Gastrocnemius medialis (tissue), 4 donors: ENCODE results near the gene CFDP1. TPM values are rescaled to one million over a fixed set of nuclear protein-coding genes. Genes with fewer than 3 reads are reported as not detected.
"Not testable (repeated sequence)": the region's sequence is repeated elsewhere in the genome, so short reads cannot be mapped to it uniquely, and the experiment has no call there.

Experiments used
- ATAC-seq, 2 donors: fragments of 150-250 bp; one replicate each; pipeline ENCODE4 v1.9.1; 2016
- DNase-seq, 2 donors: peaks; one replicate each; pipeline ENCODE4 v3.0.0-alpha.2; 2019
- H3K27ac ChIP-seq, 4 donors: fragments of 200-600 bp; sonication (generic); 1 replicate in 1 of 4; 2 replicates in 3 of 4; pipeline ENCODE4 v1.5.1; 2016 to 2018; ENCODE audit warnings: mild to moderate bottlenecking in 2 of 4, moderate library complexity in 1 of 4
- H3K27me3 ChIP-seq, 3 donors: fragments of 200-600 bp; sonication (generic) in 2 of 3; 1 replicate in 1 of 3; 2 replicates in 2 of 3; pipeline versions ENCODE4 v1.5.1 to v1.6.0; 2016 to 2019; ENCODE audit warnings: mild to moderate bottlenecking in 1 of 3, moderate library complexity in 1 of 3
- H3K36me3 ChIP-seq, 2 donors: fragments of 200-600 bp; sonication (generic) in 1 of 2; one replicate each; pipeline ENCODE4 v1.5.1; 2017 to 2018
- H3K4me1 ChIP-seq, 2 donors: fragments of 200-600 bp; sonication (generic) in 1 of 2; one replicate each; pipeline ENCODE4 v1.5.1; 2016 to 2017; ENCODE audit warnings: mild to moderate bottlenecking in 2 of 2
- H3K4me3 ChIP-seq, 4 donors: fragments of 200-600 bp; sonication (generic) in 3 of 4; 1 replicate in 1 of 4; 2 replicates in 3 of 4; pipeline ENCODE4 v1.5.1; 2016 to 2019; ENCODE audit warnings: mild to moderate bottlenecking in 2 of 4
- H3K9me3 ChIP-seq, 3 donors: fragments of 200-600 bp; sonication (generic) in 2 of 3; 1 replicate in 1 of 3; 2 replicates in 2 of 3; pipeline ENCODE4 v1.5.1; 2016 to 2019
- POLR2A ChIP-seq, 2 donors: fragments of 450-650 bp; IDR thresholded peaks; one replicate each; pipeline ENCODE4 v1.6.1; 2017; ENCODE audit warnings: antibody characterized with exemption in 2 of 2, mild to moderate bottlenecking in 2 of 2, moderate library complexity in 2 of 2
- in situ Hi-C, 4 donors: fragments of 200-750 bp; cut with MboI; loops; one replicate each; pipeline versions ENCODE4 v1.15.0 to v1.8.0; 2017; ENCODE audit warnings: low sequenced_read_pairs in 4 of 4
- intact Hi-C: fragments of 100-400 bp; cut with DNase I; formaldehyde crosslinking; loops from one replicate; pipeline ENCODE4 v1.15.1; 2023; ENCODE audit warnings: low total_unique reads
- total RNA-seq, 4 donors: library from RNA; depleted of rRNA; stranded (reverse); fragments of >200 nt; gene quantifications; one replicate each; pipeline versions ENCODE4 v1.1.0 to v1.2.3, GENCODE V29; 2016
- TF ChIP-seq, protein P1 (sequence below), 5 experiments: fragments of 450-650 bp in 3 of 5; fragments of 200-600 bp in 2 of 5; sonication (generic) in 2 of 5; IDR thresholded peaks in 4 of 5; conservative IDR thresholded peaks in 1 of 5; 1 replicate in 4 of 5; 2 replicates in 1 of 5; pipeline ENCODE4 v1.5.1; 2016 to 2019; ENCODE audit warnings: antibody characterized with exemption in 5 of 5, mild to moderate bottlenecking in 3 of 5, moderate library complexity in 3 of 5

CFDP1 gene
- total RNA-seq, 4 donors from 2014 or later = 20.4 to 28.6 (median 24.2) TPM

DNA sequence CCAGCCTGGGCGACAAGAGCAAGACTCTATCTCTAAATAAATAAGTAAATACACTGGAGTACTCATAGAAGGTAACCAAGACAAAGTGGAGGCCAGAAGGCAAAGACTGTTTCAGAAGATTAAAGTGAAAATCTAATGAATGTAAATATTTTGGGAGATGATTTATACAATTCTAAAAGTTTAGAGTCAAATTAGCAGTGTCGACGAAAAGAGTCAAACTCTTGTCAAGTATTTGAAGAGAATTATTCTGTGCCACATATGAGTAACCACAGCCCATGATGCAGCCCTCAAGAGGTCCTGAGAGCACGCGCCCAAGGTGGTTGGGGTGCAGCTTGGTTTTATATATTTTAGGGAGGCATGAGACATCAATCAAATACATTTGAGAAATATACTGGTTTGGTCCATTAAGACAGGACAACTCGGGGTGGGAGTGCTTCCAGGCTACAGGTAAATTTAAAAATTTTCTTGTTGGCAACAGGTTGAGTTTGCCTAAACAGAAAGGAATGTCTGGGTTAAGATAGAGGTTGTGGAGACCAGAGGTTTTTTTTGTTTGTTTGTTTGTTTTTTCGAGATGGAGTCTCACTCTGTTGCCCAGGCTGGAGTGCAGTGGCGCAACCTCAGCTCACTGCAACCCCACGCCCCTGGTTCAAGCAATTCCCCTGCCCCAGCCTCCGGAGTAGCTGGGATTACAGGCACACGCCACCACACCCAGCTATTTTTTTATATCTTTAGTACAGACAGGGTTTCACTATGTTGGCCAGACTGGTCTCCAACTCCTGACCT lies 3.5 kb downstream of the CFDP1 start:
- in situ Hi-C loops = no loop called here

DNA sequence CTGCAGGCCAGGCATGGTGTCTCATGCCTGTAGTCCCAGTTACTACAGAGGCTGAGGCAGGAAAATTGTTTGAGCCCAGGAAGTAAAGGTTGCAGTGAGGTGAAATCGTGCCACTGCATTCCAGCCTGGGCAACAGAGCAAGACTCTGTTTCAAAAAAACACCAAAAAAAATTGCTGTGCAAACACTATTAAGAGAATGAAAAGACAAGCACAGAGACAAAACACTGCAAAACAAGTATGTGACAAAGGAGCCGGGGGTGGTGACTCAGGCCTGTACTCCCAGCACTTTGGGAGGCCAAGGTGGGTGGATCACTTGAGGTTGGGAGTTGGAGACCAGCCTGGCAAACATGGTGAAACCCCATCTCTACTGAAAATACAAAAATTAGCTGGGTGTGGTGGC lies 6.8 kb downstream of the CFDP1 start:
- H3K4me1 ChIP-seq, intact Hi-C loops, H3K36me3 ChIP-seq, DNase-seq, H3K27me3 ChIP-seq, H3K9me3 ChIP-seq, H3K4me3 ChIP-seq, in situ Hi-C loops, H3K27ac ChIP-seq, ATAC-seq: not testable (repeated sequence)

More for the DNA sequence above, 3.5 kb downstream of the CFDP1 start:
- H3K4me1 ChIP-seq = peaks cover 15 to 16% of the 10 kb centered on the region in 2 donors
- no peaks in the 10 kb centered on the region for H3K27me3 ChIP-seq
- DNase-seq (no peak), ATAC-seq (no peak)
- TF ChIP-seq, protein P1, sequence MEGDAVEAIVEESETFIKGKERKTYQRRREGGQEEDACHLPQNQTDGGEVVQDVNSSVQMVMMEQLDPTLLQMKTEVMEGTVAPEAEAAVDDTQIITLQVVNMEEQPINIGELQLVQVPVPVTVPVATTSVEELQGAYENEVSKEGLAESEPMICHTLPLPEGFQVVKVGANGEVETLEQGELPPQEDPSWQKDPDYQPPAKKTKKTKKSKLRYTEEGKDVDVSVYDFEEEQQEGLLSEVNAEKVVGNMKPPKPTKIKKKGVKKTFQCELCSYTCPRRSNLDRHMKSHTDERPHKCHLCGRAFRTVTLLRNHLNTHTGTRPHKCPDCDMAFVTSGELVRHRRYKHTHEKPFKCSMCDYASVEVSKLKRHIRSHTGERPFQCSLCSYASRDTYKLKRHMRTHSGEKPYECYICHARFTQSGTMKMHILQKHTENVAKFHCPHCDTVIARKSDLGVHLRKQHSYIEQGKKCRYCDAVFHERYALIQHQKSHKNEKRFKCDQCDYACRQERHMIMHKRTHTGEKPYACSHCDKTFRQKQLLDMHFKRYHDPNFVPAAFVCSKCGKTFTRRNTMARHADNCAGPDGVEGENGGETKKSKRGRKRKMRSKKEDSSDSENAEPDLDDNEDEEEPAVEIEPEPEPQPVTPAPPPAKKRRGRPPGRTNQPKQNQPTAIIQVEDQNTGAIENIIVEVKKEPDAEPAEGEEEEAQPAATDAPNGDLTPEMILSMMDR (IDR thresholded peaks at IDR 0.05 in 4 of 5, conservative IDR thresholded peaks at IDR 0.05 in 1 of 5) = no peak
- TF ChIP-seq POLR2A (IDR thresholded peaks at IDR 0.05) = no peak
- H3K9me3 ChIP-seq = no peaks in the 10 kb centered on the region
- H3K36me3 ChIP-seq = no peaks in the 10 kb centered on the region
- no peak overlapping the region for H3K27ac ChIP-seq
- H3K4me3 ChIP-seq = no peak overlapping the region
- intact Hi-C loops = no loop called here

DNA sequence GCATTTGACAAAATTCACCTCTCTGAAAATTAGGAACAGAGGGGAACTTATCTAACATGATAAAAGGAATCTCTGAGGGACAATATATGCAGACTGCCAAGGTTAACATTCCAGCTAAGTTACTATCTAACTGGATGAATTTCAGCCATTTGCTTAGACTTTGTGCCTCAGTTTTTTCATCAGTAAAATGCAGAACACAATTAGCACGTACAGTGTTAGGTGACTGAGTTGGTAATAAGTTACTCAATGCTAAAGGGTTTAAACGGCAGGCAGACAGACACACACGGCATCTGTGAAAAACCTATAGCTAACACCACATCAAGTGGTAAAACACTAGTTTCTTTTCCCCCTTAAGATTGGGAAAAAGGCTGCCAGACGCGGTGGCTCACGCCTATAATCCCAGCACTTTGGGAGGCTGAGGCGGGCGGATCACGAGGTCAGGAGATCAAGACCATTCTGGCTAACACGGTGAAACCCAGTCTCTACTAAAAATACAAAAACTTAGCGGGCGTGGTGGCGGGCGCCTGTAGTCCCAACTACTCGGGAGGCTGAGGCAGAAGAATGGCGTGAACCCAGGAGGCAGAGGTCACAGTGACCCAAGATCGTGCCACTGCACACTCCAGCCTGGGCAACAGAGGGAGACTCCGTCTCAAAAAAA lies 9.1 kb downstream of the CFDP1 start:
- ATAC-seq, H3K9me3 ChIP-seq, intact Hi-C loops, H3K4me3 ChIP-seq, DNase-seq, H3K27ac ChIP-seq, H3K27me3 ChIP-seq, H3K36me3 ChIP-seq: not testable (repeated sequence)
- in situ Hi-C loops = loop anchor here in 1 of 4 donors (25.0 kb wide), 1 partner anchor 437 kb away; the partner anchor contains the start of genes WDR59 and ZNRF1
- H3K4me1 ChIP-seq = peaks cover 9 to 14% of the 10 kb centered on the region in 2 donors

DNA sequence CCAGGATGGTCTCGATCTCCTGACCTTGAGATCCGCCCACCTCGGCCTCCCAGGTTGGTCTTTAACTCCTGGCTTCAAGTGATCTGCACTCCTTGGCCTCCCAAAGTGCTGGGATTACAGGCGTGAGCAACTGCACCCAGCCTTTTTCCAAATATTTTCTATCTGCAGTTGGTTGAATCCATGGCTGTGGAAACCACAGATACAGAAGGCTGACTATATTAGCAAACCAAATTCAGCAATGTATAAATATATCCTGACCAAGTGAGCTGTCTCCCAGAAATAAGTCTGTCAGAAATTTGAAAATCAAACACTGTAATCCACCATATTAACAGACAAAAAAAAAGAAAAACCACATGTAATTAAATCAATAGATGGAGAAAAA lies 9.6 kb downstream of the CFDP1 start:
- no peak overlapping the region for H3K4me3 ChIP-seq
- no peaks in the 10 kb centered on the region for H3K27me3 ChIP-seq
- TF ChIP-seq, protein P1 (IDR thresholded peaks at IDR 0.05 in 4 of 5, conservative IDR thresholded peaks at IDR 0.05 in 1 of 5) = no peak
- no peak for TF ChIP-seq POLR2A (IDR thresholded peaks at IDR 0.05)
- H3K9me3 ChIP-seq = no peaks in the 10 kb centered on the region
- no peaks in the 10 kb centered on the region for H3K36me3 ChIP-seq
- H3K27ac ChIP-seq = no peak overlapping the region
- intact Hi-C loops = no loop called here
- peaks cover 14 to 19% of the 10 kb centered on the region in 2 donors for H3K4me1 ChIP-seq
- no peak for DNase-seq
- no peak for ATAC-seq
- in situ Hi-C loops = loop anchor here in 1 of 4 donors (25.0 kb wide), 1 partner anchor 436 kb away; the partner anchor contains the start of genes WDR59 and ZNRF1

DNA sequence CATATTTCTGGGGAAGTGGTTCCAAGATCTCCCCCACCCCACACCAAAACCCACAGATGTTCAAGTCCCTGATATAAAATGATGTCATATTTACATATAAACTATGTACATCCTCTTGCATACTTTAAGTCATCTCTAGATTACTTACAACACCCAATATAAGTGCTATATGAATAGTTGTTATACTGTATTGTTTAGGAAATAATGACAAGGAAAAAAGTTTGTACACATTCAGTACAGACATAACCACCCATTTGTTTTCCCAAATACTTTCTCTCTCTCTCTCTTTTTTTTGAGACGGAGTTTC lies 11.5 kb downstream of the CFDP1 start:
- ATAC-seq (no peak), DNase-seq (no peak)
- TF ChIP-seq, protein P1 (IDR thresholded peaks at IDR 0.05 in 4 of 5, conservative IDR thresholded peaks at IDR 0.05 in 1 of 5) = no peak
- TF ChIP-seq POLR2A (IDR thresholded peaks at IDR 0.05) = no peak
- Histone ChIP-seq H3K4me1 (peaks cover 16 to 24% of the 10 kb centered on the region in 2 donors), H3K27me3 (no peaks in the 10 kb centered on the region), H3K36me3 (no peaks in the 10 kb centered on the region), H3K27ac (no peak overlapping the region), H3K9me3 (no peaks in the 10 kb centered on the region), H3K4me3 (no peak overlapping the region)
- in situ Hi-C loops = loop anchor here in 1 of 4 donors (25.0 kb wide), 1 partner anchor 434 kb away; the partner anchor contains the start of genes WDR59 and ZNRF1
- intact Hi-C loops = no loop called here
